Osteoblast (primary cell): ENCODE results near the gene BHLHE40. TPM values are rescaled to one million over a fixed set of nuclear protein-coding genes. Genes with fewer than 3 reads are reported as not detected.
A peak's percentile ranks its signal among the peaks of the same experiment; 100 is the strongest.

ENCODE experiments used
- DNase-seq: peaks from one replicate; pipeline ENCODE4 v3.0.0; 2011; ENCODE audit warnings: low spot score, mixed read lengths; ENCODE audit not compliant: insufficient read length; ENCODE audit errors: missing footprints
- H2AFZ ChIP-seq: 2 replicates; pipeline ENCODE4 v1.6.0; 2011; ENCODE audit warnings: mild to moderate bottlenecking, low read length
- H3K27ac ChIP-seq: 2 replicates; pipeline ENCODE4 v1.5.1; 2011; ENCODE audit warnings: mild to moderate bottlenecking, low read depth, low read length, moderate library complexity
- H3K27me3 ChIP-seq: 2 replicates; pipeline ENCODE4 v1.6.0; 2012; ENCODE audit warnings: mild to moderate bottlenecking, control low read depth, inconsistent platforms, low read length, moderate library complexity; ENCODE audit not compliant: insufficient read depth
- H3K36me3 ChIP-seq: 2 replicates; pipeline ENCODE4 v1.5.1; 2011; ENCODE audit warnings: mild to moderate bottlenecking, low read length, control low read depth, moderate library complexity; ENCODE audit not compliant: insufficient read depth
- H3K4me1 ChIP-seq: 2 replicates; pipeline ENCODE4 v1.5.1; 2011; ENCODE audit warnings: mild to moderate bottlenecking, low read length, control low read depth, moderate library complexity; ENCODE audit not compliant: insufficient read depth
- H3K4me2 ChIP-seq: 2 replicates; pipeline ENCODE4 v1.6.0; 2011; ENCODE audit warnings: mild to moderate bottlenecking, low read length; ENCODE audit not compliant: insufficient read depth
- H3K4me3 ChIP-seq: fragments of 200-600 bp; sonication (generic); 3 replicates; pipeline ENCODE4 v1.5.1; 2012; ENCODE audit warnings: mild to moderate bottlenecking, low read length, inconsistent platforms; ENCODE audit not compliant: insufficient read depth
- H3K79me2 ChIP-seq: 2 replicates; pipeline ENCODE4 v1.6.0; 2012; ENCODE audit warnings: mild to moderate bottlenecking, low read length, control low read depth, inconsistent platforms; ENCODE audit not compliant: insufficient read depth
- H3K9me3 ChIP-seq: 2 replicates; pipeline ENCODE4 v1.5.1; 2011; ENCODE audit warnings: low read depth, low read length, control low read depth
- H4K20me1 ChIP-seq: 2 replicates; pipeline ENCODE4 v1.6.0; 2012; ENCODE audit warnings: mild to moderate bottlenecking, low read length, control low read depth; ENCODE audit not compliant: insufficient read depth
- total RNA-seq: library from RNA; depleted of rRNA; stranded (reverse); fragments of >200 nt; gene quantifications from 2 replicates; pipeline ENCODE4 v1.2.3, GENCODE V29; 2012
- TF ChIP-seq, protein P1 (sequence below): IDR thresholded peaks from 2 replicates; pipeline ENCODE4 v1.5.1; 2011; ENCODE audit warnings: mild to moderate bottlenecking, low read depth, low read length, moderate library complexity; ENCODE audit errors: extremely low read depth

BHLHE40 gene
- 70.2 and 71.9 TPM in 2 replicates for total RNA-seq

DNA sequence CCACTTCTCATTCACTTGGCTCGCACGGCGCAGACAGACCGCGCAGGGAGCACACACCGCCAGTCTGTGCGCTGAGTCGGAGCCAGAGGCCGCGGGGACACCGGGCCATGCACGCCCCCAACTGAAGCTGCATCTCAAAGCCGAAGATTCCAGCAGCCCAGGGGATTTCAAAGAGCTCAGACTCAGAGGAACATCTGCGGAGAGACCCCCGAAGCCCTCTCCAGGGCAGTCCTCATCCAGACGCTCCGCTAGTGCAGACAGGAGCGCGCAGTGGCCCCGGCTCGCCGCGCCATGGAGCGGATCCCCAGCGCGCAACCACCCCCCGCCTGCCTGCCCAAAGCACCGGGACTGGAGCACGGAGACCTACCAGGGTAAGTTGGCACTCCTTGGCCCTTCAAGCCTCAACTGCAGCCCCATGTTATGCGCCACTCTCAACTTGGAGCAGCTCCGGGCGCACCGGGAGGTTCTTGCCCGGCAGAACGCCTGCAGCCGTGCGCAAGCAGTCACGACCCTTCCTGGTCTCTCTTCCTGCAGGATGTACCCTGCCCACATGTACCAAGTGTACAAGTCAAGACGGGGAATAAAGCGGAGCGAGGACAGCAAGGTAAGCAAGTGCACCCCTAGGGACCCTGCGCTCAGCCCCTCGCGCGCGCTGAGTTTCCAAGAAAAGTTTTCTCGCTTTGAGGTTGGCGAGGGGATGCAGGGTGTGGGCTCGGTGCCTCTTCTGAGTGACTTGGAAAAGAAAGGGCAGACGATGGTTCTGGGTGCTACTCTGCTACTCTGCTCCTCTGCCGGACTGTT is at the start of gene BHLHE40:
Gene BHLHE40, plus strand, starts transcription at position 10 of the 801 bp plus-strand sequence. Its CDS starts 282 bp downstream, at position 292.
- Histone ChIP-seq H3K4me2 (peak within 1 kb of the TSS; percentile 92), H3K27me3 (no peaks in the 10 kb centered on the region), H3K27ac (peak within 1 kb of the TSS; percentile 99), H3K4me1 (peaks cover 50% of the 10 kb centered on the region), H3K36me3 (peaks cover 39% of the 10 kb centered on the region), H3K79me2 (peaks cover 51% of the 10 kb centered on the region), H4K20me1 (peaks cover 20% of the 10 kb centered on the region), H2AFZ (peak within 1 kb of the TSS; percentile 20), H3K4me3 (peak within 1 kb of the TSS; percentile 88), H3K9me3 (no peaks in the 10 kb centered on the region)
- DNase-seq = no peak
- TF ChIP-seq, protein P1, sequence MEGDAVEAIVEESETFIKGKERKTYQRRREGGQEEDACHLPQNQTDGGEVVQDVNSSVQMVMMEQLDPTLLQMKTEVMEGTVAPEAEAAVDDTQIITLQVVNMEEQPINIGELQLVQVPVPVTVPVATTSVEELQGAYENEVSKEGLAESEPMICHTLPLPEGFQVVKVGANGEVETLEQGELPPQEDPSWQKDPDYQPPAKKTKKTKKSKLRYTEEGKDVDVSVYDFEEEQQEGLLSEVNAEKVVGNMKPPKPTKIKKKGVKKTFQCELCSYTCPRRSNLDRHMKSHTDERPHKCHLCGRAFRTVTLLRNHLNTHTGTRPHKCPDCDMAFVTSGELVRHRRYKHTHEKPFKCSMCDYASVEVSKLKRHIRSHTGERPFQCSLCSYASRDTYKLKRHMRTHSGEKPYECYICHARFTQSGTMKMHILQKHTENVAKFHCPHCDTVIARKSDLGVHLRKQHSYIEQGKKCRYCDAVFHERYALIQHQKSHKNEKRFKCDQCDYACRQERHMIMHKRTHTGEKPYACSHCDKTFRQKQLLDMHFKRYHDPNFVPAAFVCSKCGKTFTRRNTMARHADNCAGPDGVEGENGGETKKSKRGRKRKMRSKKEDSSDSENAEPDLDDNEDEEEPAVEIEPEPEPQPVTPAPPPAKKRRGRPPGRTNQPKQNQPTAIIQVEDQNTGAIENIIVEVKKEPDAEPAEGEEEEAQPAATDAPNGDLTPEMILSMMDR = no peak

DNA sequence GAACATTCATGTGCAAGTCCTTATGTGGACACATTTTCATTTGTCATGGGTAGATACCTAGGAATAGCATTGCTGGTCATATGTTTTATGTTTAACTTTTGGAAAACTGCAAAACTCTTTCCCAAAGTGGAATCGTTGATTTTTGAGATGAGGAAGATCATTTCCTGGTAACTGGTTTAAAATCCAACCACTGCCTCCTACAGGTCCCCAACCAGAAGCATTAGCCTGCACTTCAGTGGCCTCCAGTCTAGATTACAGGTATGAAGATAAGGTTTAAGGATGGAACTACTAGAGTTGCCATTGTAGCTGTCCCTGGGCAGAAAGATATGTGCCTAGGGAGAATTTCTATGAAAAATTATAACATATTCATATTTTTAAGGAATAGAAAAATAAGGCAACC is 48.7 kb upstream of the BHLHE40 start:
- Histone ChIP-seq H3K4me3 (no peak overlapping the region), H3K4me2 (no peak overlapping the region), H2AFZ (no peak overlapping the region), H3K27ac (no peak overlapping the region), H4K20me1 (no peaks in the 10 kb centered on the region), H3K36me3 (no peaks in the 10 kb centered on the region), H3K9me3 (no peaks in the 10 kb centered on the region), H3K27me3 (no peaks in the 10 kb centered on the region), H3K4me1 (no peaks in the 10 kb centered on the region), H3K79me2 (no peaks in the 10 kb centered on the region)
- DNase-seq = no peak
- TF ChIP-seq, protein P1 = no peak

DNA sequence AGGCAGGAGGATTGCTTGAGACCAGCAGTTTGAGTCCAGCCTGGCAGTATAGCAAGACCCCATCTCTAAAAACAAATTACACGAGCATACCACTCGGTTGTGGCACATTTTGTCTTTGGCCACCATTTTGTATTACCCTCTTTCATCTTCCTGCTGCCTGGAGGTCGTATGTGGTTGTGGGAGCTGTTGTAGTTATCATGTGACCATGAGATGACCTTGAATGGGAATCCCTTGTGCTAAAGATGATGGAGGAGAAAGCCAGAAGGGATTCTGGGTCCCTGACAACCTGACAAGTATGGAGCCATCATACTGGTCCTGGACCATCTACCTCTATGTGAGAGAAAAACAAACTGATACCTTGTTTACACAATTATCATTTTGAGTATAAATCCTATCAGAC is 45.2 kb upstream of the BHLHE40 start:
- Histone ChIP-seq H3K27ac (no peak overlapping the region), H3K4me1 (no peaks in the 10 kb centered on the region), H4K20me1 (no peaks in the 10 kb centered on the region), H3K27me3 (no peaks in the 10 kb centered on the region), H3K79me2 (no peaks in the 10 kb centered on the region), H3K4me3 (no peak overlapping the region), H3K4me2 (no peak overlapping the region), H2AFZ (no peak overlapping the region), H3K36me3 (no peaks in the 10 kb centered on the region), H3K9me3 (no peaks in the 10 kb centered on the region)
- DNase-seq = no peak
- TF ChIP-seq, protein P1 = no peak

DNA sequence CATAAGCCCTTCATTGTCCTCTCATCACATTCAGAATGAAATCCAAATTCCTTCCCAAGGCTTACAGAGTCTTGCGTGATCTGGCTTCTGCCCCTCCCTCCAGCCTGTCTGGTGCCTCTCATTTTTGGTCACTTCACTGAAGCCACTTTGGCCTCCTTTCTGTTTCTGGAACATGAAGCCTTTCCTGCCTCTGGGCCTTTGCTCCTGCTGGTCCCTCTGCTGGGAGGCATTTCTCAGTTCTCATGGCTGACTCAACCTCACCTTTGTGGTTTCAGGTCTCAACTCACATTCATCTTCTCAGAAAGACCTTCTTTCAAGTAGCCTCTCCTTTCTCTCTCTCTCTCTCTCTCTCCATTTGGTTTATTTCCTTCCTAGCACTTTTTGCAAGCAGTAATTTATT is 43.9 kb upstream of the BHLHE40 start:
- no peak overlapping the region for H3K27ac ChIP-seq
- H3K4me1 ChIP-seq = no peaks in the 10 kb centered on the region
- no peak overlapping the region for H3K4me2 ChIP-seq
- TF ChIP-seq, protein P1 = no peak
- no peaks in the 10 kb centered on the region for H3K27me3 ChIP-seq
- H3K4me3 ChIP-seq = no peak overlapping the region
- H4K20me1 ChIP-seq = no peaks in the 10 kb centered on the region
- no peaks in the 10 kb centered on the region for H3K36me3 ChIP-seq
- no peaks in the 10 kb centered on the region for H3K9me3 ChIP-seq
- no peaks in the 10 kb centered on the region for H3K79me2 ChIP-seq
- H2AFZ ChIP-seq = no peak overlapping the region
- no peak for DNase-seq
